Renal cortex interstitium (tissue), 15 donors: ENCODE data around the gene SLC6A15. TPM values are rescaled to one million over a fixed set of nuclear protein-coding genes. Genes with fewer than 3 reads are reported as not detected.
A peak's percentile ranks its signal among the peaks of the same experiment; 100 is the strongest.

Experiments used
- DNase-seq, 11 donors: peaks; one replicate each; pipeline ENCODE4 v3.0.0-alpha.2; 2013; ENCODE audit warnings: low read depth in 9 of 11, low spot score in 4 of 11; ENCODE audit errors: extremely low read depth in 1 of 11
- long read RNA-seq, 16 experiments: transcript quantifications; one replicate each; lab custom pipeline, GENCODE V29; 2026
- polyA plus RNA-seq, 3 donors: library from polyadenylated mRNA; unstranded; fragments of 120-200 nt; gene quantifications; one replicate each; pipeline ENCODE4 v1.2.1, GENCODE V29; 2013; ENCODE audit not compliant: insufficient read length in 3 of 3

Gene SLC6A15
- under 1 TPM; 0.53 to 0.80 (median 0.76) TPM for polyA plus RNA-seq
- long read RNA-seq, donor 1: 0 reads
- long read RNA-seq, donor 2: 0 reads
- long read RNA-seq, donor 3: 0 reads
- long read RNA-seq, donor 4: 0 reads
- long read RNA-seq, donor 5: 0 reads
- long read RNA-seq, donor 6: 0 reads
- long read RNA-seq, donor 7: 0 reads
- long read RNA-seq, donor 8: 0 reads
- long read RNA-seq, donor 9: 0 reads
- long read RNA-seq, donor 10: 0 reads
- long read RNA-seq, donor 11: 0 reads
- long read RNA-seq, donor 12: 0 reads
- long read RNA-seq, donor 13: 0 reads
- long read RNA-seq, donor 14: 0 reads
- long read RNA-seq, donor 15: 0 reads
- long read RNA-seq, donor 16: 0 reads

- DNase-seq: peak in 7 of 11 donors; percentile 45 to 63 (median 54)
These were observed at the start of gene SLC6A15 for GRCh38 chr12:84912198-84913128. SLC6A15 (minus strand) TSS chr12:84912799; CDS start chr12:84892120, 20,679 bp downstream.

- no peak for DNase-seq
These were observed 48.3 kb upstream of the SLC6A15 start for GRCh38 chr12:84960918-84961317.

- DNase-seq: no peak
These were observed 42.7 kb upstream of the SLC6A15 start for GRCh38 chr12:84955298-84955697.

- DNase-seq: no peak
These were observed 41.8 kb upstream of the SLC6A15 start for GRCh38 chr12:84954415-84954814.

GRCh38 chr12:84950971-84951546 lies 38.5 kb upstream of the SLC6A15 start:
- no peak for DNase-seq

GRCh38 chr12:84946753-84947152 lies 34.2 kb upstream of the SLC6A15 start:
- DNase-seq: no peak

GRCh38 chr12:84937415-84937814 lies 24.8 kb upstream of the SLC6A15 start:
- DNase-seq: no peak

- no peak for DNase-seq
These were observed 16.9 kb upstream of the SLC6A15 start for GRCh38 chr12:84929501-84929900.

GRCh38 chr12:84924981-84925380 lies 12.4 kb upstream of the SLC6A15 start:
- DNase-seq: no peak

GRCh38 chr12:84922693-84923092 lies 10.1 kb upstream of the SLC6A15 start:
- no peak for DNase-seq

- no peak for DNase-seq
These were observed 7.7 kb upstream of the SLC6A15 start for GRCh38 chr12:84920331-84920730.

GRCh38 chr12:84919271-84919670 lies 6.7 kb upstream of the SLC6A15 start:
- DNase-seq: no peak

GRCh38 chr12:84913129-84913515 lies 523 bp upstream of the SLC6A15 start:
- peak in 4 of 11 donors; percentile 1 to 7 (median 2) for DNase-seq

- DNase-seq: peak in 8 of 11 donors; percentile 34 to 63 (median 56)
These were observed 1.1 kb downstream of the SLC6A15 start for GRCh38 chr12:84911271-84912197.

- peak in 5 of 11 donors; percentile 7 to 23 (median 10) for DNase-seq
These were observed 1.9 kb downstream of the SLC6A15 start for GRCh38 chr12:84910549-84911241.

GRCh38 chr12:84904051-84904450 lies 8.5 kb downstream of the SLC6A15 start:
- DNase-seq: no peak

GRCh38 chr12:84891106-84891838 lies 21.3 kb downstream of the SLC6A15 start:
- no peak for DNase-seq
